Measurements from ENCODE around the gene PAIP2B.
"Not testable (repeated sequence)": the region's sequence is repeated elsewhere in the genome, so short reads cannot be mapped to it uniquely, and the experiment has no call there.

Gene PAIP2B

DNA sequence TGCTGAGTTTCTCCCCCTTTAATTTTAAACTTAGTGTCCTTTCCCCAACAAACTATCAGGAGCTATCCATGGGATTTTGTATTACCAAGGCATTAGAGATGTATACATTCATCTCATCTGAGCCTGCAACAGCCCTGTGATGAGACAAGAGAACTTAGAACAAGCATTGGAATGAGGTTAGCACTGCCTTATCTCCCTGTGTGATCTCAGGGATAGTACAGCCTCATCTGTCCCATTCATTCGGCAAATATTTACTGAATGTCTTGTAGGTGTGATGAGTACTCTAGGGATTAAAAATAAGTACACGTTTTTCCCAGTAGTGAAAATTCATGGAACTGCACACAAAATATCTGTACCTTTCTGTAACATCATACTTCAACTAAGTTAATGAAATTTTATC, 45.6 kb downstream of the PAIP2B start:
- no peak for TF ChIP-seq EZH2 (IDR thresholded peaks at IDR 0.05; ENCODE audit: borderline replicate concordance, low read depth, low read length, severe bottlenecking)
- TF ChIP-seq, protein P1, sequence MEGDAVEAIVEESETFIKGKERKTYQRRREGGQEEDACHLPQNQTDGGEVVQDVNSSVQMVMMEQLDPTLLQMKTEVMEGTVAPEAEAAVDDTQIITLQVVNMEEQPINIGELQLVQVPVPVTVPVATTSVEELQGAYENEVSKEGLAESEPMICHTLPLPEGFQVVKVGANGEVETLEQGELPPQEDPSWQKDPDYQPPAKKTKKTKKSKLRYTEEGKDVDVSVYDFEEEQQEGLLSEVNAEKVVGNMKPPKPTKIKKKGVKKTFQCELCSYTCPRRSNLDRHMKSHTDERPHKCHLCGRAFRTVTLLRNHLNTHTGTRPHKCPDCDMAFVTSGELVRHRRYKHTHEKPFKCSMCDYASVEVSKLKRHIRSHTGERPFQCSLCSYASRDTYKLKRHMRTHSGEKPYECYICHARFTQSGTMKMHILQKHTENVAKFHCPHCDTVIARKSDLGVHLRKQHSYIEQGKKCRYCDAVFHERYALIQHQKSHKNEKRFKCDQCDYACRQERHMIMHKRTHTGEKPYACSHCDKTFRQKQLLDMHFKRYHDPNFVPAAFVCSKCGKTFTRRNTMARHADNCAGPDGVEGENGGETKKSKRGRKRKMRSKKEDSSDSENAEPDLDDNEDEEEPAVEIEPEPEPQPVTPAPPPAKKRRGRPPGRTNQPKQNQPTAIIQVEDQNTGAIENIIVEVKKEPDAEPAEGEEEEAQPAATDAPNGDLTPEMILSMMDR (IDR thresholded peaks at IDR 0.05; ENCODE audit: borderline replicate concordance, extremely low read depth, low read length, poor library complexity, severe bottlenecking): no peak
- no peak overlapping the region for H2AFZ ChIP-seq (ENCODE audit: low read depth, low read length)
- no peak overlapping the region for H3K4me3 ChIP-seq (ENCODE audit: low read depth in 1 of 2, low read length in 2 of 2)
- no peak overlapping the region for H3K9ac ChIP-seq (ENCODE audit: low read depth, low read length)
- no peaks in the 10 kb centered on the region for H4K20me1 ChIP-seq (ENCODE audit: insufficient read depth, low read length)
- ATAC-seq (ENCODE audit: insufficient read depth, low read depth) (no peak), DNase-seq (no peak)
- no peaks in the 10 kb centered on the region for H3K79me2 ChIP-seq (ENCODE audit: insufficient read depth, low read length)
- no peaks in the 10 kb centered on the region for H3K9me3 ChIP-seq (ENCODE audit: insufficient read depth, low read length, severe bottlenecking)
- no peaks in the 10 kb centered on the region for H3K36me3 ChIP-seq (ENCODE audit: insufficient read depth, low read length)
- H3K27ac ChIP-seq (ENCODE audit: low read length): no peak overlapping the region
- no peaks in the 10 kb centered on the region for H3K4me1 ChIP-seq (ENCODE audit: insufficient read depth, low read length)
- no peaks in the 10 kb centered on the region for H3K27me3 ChIP-seq (ENCODE audit: insufficient read depth, low read length, poor library complexity)
- H3K4me2 ChIP-seq (ENCODE audit: insufficient read depth, low read length): no peak overlapping the region

DNA sequence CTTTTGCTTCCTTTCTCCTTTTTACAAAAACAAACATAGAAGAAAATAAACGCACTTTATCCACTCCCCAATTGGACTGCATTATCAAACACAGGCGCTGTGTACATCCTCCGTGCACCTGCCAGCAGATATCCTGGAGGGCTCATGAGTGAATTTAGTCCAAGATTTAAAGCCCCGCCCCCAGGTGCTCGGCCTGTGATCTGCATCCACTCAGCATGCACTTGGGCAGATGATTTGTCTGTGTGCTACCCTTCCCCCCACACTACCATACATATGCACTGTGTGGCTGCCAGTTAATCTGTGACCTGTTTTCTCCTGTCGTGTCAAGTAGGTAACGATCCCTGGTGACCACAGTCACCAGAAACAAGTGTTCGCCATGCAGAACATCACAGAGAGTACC, 48.1 kb downstream of the PAIP2B start:
- H2AFZ ChIP-seq (ENCODE audit: low read depth, low read length); H3K4me1 ChIP-seq (ENCODE audit: insufficient read depth, low read length); H3K36me3 ChIP-seq (ENCODE audit: insufficient read depth, low read length); H3K4me2 ChIP-seq (ENCODE audit: insufficient read depth, low read length); H3K4me3 ChIP-seq (ENCODE audit: low read depth in 1 of 2, low read length in 2 of 2); H3K27me3 ChIP-seq (ENCODE audit: insufficient read depth, low read length, poor library complexity); H3K27ac ChIP-seq (ENCODE audit: low read length); H4K20me1 ChIP-seq (ENCODE audit: insufficient read depth, low read length); ATAC-seq (ENCODE audit: insufficient read depth, low read depth); H3K79me2 ChIP-seq (ENCODE audit: insufficient read depth, low read length); H3K9me3 ChIP-seq (ENCODE audit: insufficient read depth, low read length, severe bottlenecking); H3K9ac ChIP-seq (ENCODE audit: low read depth, low read length); DNase-seq: not testable (repeated sequence)

GRCh38 chr2:71174207-71174606, 52.7 kb downstream of the PAIP2B start:
- Histone ChIP-seq H2AFZ (ENCODE audit: low read depth, low read length) (no peak overlapping the region), H3K79me2 (ENCODE audit: insufficient read depth, low read length) (no peaks in the 10 kb centered on the region), H3K36me3 (ENCODE audit: insufficient read depth, low read length) (no peaks in the 10 kb centered on the region), H3K9me3 (ENCODE audit: insufficient read depth, low read length, severe bottlenecking) (no peaks in the 10 kb centered on the region), H3K4me3 (ENCODE audit: low read depth in 1 of 2, low read length in 2 of 2) (no peak overlapping the region), H3K4me2 (ENCODE audit: insufficient read depth, low read length) (no peak overlapping the region), H3K27me3 (ENCODE audit: insufficient read depth, low read length, poor library complexity) (no peaks in the 10 kb centered on the region), H3K27ac (ENCODE audit: low read length) (no peak overlapping the region), H3K9ac (ENCODE audit: low read depth, low read length) (no peak overlapping the region), H3K4me1 (ENCODE audit: insufficient read depth, low read length) (no peaks in the 10 kb centered on the region), H4K20me1 (ENCODE audit: insufficient read depth, low read length) (no peaks in the 10 kb centered on the region)
- no peak for TF ChIP-seq EZH2 (IDR thresholded peaks at IDR 0.05; ENCODE audit: borderline replicate concordance, low read depth, low read length, severe bottlenecking)
- TF ChIP-seq, protein P1 (IDR thresholded peaks at IDR 0.05; ENCODE audit: borderline replicate concordance, extremely low read depth, low read length, poor library complexity, severe bottlenecking): no peak
- ATAC-seq (ENCODE audit: insufficient read depth, low read depth) (no peak), DNase-seq (no peak)

DNA sequence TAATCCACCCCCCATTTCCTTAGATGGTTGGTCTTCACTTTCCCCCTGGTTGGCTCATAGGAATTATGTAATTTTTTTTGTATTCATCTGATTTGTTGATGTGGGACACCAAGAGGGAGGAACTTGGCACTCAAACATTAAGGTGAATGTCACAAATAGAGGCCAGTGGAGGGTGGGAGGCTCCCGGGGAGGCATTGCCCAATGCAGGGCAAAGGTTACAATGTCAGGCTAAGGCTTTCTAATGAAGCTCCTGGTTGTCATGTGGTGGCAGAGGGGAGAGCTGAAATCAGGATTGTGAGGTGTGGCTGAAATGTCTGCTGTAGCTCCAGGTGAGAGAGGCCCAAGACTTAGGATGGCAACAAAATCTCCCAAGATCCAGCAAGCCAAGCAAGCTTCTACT, 53.8 kb downstream of the PAIP2B start:
- no peaks in the 10 kb centered on the region for H3K27me3 ChIP-seq (ENCODE audit: insufficient read depth, low read length, poor library complexity)
- no peak overlapping the region for H3K4me2 ChIP-seq (ENCODE audit: insufficient read depth, low read length)
- H4K20me1 ChIP-seq (ENCODE audit: insufficient read depth, low read length): no peaks in the 10 kb centered on the region
- no peak overlapping the region for H3K9ac ChIP-seq (ENCODE audit: low read depth, low read length)
- DNase-seq: no peak
- H3K4me1 ChIP-seq (ENCODE audit: insufficient read depth, low read length): no peaks in the 10 kb centered on the region
- H3K79me2 ChIP-seq (ENCODE audit: insufficient read depth, low read length): no peaks in the 10 kb centered on the region
- H3K36me3 ChIP-seq (ENCODE audit: insufficient read depth, low read length): no peaks in the 10 kb centered on the region
- H3K9me3 ChIP-seq (ENCODE audit: insufficient read depth, low read length, severe bottlenecking): no peaks in the 10 kb centered on the region
- H2AFZ ChIP-seq (ENCODE audit: low read depth, low read length): no peak overlapping the region
- ATAC-seq (ENCODE audit: insufficient read depth, low read depth): no peak
- H3K27ac ChIP-seq (ENCODE audit: low read length): no peak overlapping the region
- no peak overlapping the region for H3K4me3 ChIP-seq (ENCODE audit: low read depth in 1 of 2, low read length in 2 of 2)
- no peak for TF ChIP-seq EZH2 (IDR thresholded peaks at IDR 0.05; ENCODE audit: borderline replicate concordance, low read depth, low read length, severe bottlenecking)
- TF ChIP-seq, protein P1 (IDR thresholded peaks at IDR 0.05; ENCODE audit: borderline replicate concordance, extremely low read depth, low read length, poor library complexity, severe bottlenecking): no peak
